Measurements from ENCODE around the gene RAPGEF1.

GRCh38 chr9:131776036-131776435, 36.2 kb upstream of the RAPGEF1 start:
- TF ChIP-seq YY1 (IDR thresholded peaks at IDR 0.05; ENCODE audit: insufficient read depth, insufficient read length), result no peak
- no peak for TF ChIP-seq ZNF274 (IDR thresholded peaks at IDR 0.05; ENCODE audit: low read depth, low read length)

All from NT2/D1 (cell line).